Ammon's horn (tissue), 1 donor: ENCODE measurements around the gene SRSF8.
A peak's percentile ranks its signal among the peaks of the same experiment; 100 is the strongest.
"Not testable (repeated sequence)": the region's sequence is repeated elsewhere in the genome, so short reads cannot be mapped to it uniquely, and the experiment has no call there.

Experiments used
- DNase-seq: peaks from one replicate; pipeline ENCODE4 v3.0.0-alpha.2; 2016; ENCODE audit warnings: low spot score

Gene SRSF8

DNA sequence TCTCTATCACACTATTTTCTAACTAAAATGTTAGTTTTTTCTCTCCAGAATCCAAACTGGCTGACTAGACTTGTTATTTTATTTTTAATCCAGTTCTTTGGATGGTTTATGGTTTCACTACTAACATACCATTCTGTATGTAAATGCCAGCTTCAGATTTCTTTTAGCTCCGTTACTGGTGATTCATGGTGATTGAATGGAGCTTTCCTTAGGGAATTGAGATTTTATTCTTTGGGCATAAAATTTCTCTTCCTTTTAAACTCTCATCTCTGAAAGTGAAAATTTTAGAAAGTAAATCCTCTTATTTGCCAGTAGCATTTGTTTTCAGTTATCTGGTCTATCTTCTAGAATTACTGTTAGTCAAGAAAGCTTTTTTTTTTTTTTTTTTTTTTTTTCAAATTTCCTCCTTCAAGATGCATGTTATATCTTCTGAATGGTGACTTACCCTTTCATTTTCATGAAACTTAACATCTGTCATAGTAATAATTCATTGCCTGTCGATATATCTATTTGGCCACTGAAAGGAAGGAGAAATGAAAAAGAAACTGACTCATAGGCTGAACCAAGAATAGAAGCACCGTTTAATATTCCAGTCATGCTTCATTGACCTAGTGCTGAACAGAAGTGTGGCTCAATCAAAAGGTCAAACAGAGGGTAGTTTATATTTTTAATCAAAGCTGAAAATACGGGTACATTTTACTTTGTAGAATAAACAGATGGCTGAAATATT, 29.3 kb downstream of the SRSF8 start:
- DNase-seq, result no peak

DNA sequence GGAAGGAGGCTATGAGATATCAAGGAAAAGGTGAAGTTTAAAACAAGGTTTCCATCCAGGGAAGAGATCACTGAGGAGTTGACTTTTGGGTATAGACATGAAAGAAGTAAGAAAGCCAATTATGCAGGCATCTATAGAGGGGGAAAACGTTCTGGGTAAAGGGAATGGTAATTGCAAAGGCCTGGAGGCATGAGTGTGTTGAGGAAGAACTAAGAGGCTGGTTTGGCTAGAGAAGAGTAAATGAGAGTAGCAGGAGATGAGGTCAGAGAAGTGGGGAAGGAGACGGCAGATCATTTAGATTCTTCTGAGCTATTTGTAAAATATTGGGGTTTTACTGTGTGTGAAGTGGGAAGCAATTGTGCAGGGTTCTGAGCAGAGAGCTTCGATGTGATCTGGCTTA, 30.5 kb downstream of the SRSF8 start:
- DNase-seq, result no peak

DNA sequence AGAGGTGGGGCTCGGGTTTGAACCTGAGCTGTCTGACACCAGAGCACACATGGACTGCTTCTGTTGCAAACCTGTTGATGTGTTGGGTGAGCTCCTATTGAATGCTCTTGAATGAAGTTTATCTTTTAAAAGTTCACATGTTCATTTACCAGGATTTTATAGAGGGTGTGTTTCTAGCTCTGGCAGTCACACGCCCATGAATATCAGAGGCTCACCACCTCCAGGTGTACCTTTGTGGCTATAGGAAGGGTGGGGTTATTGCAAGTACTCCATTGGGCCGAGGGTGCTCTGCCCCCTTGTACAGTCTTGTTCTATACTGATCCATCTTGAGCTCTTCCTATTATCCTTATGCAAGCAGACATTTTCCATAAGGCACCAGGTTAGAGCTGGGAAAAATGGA, 32.1 kb downstream of the SRSF8 start:
- no peak for DNase-seq

DNA sequence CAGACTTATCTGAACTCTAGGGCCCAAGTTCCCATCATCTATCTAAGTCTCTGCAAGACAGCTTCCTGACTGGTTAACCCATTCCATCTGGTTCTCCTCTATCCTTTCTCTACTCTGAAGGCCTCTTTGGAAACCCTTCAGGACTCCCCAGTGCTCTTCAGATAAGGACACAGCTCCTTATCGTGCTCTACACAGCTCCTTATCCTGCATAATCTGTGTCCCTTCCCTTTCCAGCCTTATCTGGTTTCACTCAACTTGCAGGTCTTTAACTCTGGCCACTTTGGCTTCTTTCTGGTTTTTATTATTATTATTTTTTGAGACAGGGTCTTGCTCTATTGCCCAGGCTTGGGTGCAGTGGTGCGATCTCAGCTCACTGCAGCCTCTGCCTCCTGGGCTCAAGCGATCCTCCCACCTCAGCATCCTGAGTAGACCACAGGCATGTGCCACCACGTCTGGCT, 33.5 kb downstream of the SRSF8 start:
- DNase-seq, result no peak

DNA sequence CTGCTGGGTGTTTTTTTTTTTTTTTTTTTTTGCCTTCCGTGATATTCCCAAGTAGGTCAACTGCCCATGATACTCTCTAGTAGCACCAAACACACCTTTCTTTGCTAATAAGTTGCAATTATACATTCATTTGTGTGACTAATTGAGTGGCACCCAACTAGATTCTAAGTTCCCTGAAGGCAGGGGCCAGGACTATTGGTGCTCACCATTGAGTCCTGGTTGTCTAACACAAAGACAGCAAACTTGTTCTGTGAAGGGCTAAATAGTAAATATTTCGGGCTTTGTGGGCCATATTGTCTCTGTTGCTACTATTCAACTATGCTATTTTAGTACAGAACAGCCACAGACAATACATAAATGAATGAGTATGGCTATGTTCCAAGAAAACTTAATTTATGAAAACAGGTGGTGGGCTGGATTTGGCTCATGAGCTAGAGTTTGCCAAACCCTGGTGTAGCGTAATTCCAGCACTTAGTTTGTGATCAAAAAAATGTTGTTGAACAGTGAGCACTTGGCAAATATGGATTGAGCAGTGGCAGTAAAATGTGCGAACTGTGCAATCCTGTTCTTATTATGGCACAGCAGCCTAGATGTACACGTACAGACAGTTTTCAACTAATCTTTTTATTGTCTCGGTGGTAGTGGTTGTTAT, 34.3 kb downstream of the SRSF8 start:
- DNase-seq, result peak; percentile 60

DNA sequence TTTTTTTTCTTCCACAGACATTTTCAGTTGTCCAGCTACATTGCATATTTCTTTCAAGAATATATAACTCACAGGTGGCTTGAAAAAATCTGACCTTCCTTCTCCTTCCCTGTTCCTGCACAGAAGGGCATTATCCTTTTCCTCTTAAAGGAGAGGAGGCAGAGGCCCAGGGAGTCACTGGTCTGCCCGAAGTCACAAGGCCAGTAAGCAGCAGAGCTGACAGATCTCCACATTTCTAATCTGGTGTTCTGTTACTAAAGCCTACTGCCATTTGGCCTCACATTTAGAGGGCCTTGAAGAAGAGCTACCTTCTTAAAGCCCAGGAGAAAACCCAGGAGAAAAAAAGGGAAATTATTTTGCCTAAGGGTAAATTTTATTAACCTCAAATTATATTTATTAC, 35.2 kb downstream of the SRSF8 start:
- no peak for DNase-seq

DNA sequence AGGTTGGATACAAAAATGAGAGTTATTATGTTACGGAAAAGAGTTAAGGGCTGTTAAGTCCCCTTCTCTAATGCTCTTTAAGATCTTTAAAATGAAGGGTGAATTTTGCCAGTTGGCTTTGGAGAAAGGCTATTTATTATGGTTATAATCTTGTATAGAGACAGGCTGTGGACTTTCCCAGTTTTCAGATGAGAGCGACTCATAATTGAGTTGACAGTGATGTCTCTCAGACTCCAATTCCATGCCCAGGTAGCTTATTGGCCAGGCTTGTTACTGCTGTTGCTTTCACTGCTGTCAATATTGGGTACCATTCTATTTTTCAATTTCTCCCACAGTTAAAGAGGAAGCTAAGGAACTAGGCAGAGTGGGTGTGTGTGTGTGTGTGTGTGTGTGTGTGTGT, 36.0 kb downstream of the SRSF8 start:
- DNase-seq, result no peak

DNA sequence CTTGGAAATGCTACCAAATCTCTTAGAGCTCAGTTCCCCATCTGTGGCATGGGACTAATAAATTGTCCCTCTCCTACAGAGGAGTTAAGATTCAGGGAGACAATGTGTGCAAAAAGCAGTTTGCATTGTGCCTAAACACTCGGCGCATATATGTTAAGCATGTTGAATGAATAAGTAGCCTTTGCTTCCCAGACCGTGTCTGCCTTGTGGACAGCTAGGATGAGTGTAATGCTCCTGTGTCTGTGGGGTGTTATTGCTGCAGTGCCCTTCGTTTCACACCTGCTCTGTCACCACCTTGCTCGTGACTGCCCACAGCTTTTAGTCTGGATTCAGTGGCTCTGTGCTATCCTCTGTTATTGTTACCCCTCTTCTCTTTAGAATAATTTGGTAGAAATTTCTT, 37.0 kb downstream of the SRSF8 start:
- DNase-seq, result no peak

DNA sequence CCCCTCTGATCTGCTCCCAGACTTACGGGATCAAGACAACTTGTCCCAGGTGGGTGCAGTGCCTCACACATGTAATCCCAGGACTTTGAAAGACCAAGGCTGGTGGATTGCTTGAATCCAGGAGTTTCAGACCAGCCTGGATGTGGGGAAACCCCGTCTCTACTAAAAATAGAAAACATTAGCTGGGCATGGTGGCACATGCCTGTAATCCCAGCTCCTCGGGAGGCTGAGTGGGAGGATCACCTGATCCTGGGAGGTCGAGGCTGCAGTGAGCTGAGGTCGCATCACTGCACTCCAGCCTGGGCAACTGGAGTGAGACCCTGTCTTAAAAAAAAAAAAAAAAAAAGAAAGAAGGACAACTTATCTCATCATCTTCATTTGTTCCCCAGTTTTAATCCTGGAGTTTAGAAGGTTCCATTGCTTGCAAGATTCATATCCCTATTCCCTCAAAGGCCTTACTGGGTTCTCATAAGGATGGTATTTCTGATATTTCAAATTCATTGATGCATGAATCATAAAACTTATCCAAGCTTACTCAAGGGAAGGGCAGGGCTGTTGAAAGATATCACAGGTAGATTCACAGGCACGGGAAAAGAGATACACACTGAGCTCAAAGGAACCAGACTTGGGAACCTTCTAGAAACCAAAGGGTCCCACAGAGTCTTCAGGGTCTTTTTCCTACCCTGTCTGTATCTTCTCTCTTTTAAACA, 37.6 kb downstream of the SRSF8 start:
- no peak for DNase-seq

DNA sequence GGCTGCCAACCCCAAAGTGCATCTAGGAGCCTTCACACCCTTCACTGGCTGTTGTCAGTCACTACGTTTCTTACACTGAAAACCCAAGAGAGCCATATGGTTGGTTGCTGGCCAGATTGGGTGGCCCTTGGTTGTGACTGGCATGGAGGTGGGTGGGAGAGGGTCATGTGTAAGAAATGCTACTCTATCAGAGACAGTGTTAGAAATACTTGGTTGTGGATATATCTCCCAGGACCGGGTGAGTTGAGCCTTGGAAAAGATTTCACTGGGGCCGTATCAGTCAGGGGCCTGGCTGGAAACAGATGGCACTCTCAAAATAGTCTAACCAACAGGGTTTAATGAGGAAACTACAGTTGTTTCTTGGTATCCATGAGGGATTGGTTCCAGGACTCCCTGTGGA, 38.1 kb downstream of the SRSF8 start:
- DNase-seq, result no peak

DNA sequence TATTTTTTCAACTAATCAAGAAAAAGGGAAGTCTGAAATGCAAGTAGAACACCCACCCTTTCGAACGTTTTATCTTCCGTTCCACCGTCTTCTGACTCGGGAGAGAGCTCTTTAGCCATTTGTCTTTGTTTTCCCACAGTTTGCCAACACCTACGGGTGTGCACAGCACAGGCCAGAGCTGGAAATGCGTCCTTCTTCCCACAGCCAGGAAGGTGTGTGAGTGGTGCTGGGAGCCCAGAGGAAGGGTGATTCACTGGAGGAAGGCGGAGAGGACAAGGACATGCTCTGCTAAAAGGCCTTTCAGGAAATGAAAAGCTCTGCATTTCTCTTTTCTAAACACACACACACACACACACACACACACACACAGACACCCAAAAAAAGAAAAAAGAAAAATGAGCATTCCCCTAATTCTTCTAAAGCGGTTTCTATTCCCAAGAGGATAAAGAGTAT, 41.5 kb downstream of the SRSF8 start:
- DNase-seq, result no peak

DNA sequence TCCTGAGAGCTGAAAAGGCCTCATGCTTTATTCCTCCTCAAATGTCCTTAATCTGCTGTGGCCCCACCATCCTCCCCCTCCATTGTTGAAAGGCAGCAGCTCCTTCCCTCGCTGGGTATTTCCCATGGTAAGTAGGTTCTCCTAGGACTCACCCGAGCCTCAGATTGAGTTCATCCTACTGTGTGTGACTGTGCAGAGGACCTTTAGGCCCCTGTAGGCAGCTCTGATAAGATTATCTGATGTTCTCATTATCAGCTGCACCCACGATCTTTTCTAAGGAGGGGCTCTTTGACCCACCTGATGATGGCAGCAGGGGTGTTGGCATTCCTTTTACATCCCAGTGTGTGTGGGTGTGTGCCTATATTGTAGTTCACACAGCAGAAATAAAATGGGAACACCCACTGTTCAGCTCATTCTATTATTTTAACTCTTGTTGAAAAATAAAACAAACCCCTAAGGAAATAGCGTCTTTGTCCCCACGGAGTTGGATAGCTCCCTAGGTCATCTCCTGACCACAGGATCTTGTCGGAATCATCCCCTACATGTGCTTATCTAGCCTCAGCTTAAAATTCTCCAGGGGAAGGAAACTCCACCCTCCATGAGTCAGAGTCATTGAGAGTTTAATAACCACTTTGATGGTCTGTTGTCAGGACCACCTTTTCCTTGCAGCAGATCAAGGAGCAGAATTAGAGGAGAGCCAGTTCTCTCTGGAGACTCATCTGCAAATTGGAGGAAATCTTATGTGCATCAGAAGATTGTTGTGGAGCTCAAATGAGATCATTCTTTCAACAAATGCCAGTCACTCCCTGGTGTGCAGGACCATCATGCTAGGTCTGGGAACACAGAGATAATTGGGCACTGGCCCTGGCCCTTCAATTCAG, 42.2 kb downstream of the SRSF8 start:
- no peak for DNase-seq

DNA sequence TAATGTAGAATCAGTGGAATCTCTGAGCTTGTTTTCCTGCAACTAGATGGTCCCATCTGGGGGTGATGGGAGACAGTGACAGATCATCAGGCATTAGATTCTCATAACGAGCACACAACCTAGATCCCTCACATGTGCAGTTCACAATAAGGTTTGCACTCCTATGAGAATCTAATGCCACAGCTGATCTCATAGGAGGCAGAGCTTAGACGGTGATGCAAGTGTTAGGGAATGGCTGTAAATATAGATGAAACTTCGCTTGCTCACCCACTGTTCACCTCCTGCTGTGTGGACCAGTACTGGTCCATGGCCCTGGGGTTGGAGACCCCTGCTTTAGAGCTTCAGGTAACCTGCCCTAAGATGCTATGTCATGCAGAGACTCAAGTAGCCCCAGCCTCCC, 44.8 kb downstream of the SRSF8 start:
- not testable (repeated sequence) for DNase-seq

DNA sequence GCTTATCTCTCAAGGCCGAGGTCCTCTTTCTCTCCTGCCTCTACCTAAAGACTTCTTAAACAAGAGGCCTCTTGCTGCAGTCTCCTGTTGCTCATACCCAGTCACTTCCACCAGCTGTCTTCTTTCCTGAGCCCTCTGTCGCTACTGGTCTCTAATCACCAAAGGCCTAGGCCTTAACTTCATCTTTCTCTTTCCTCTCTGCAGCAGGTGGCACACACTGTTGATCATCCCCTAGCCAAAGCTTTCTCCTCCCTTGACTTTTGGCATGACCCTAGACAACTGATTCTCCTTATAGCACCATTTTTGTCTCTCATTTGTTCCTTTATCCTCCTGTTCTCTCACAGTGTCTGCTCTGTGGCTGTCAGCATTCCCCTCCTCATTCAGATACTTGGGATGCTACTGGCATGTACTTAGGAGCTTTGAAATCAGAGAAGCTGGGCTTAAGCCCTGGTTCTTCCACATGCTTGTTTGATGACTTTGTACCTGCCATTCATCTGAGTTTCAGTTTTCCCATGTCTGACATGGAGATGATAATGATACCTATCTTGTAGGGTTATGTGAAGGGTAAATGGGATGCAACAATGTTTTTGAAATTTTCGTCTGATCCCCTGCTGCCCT, 45.3 kb downstream of the SRSF8 start:
- no peak for DNase-seq

DNA sequence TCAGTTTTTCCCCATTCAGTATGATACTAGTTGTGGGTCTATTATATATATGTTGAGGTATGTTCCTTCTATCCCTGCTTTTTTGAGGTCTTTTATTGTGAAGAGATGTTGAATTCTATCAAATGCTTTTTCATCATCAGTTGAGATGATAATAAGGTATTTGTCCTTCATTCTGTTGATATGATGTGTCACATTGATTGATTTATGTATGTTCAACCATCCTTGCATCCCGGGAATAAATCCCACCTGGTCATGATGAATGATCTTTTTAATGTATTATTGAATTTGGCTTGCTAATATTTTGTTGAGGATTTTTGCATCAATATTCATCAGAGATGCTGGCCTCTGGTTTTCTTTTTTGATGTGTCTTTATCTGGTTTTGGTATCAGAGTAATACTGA, 48.9 kb downstream of the SRSF8 start:
- DNase-seq, result no peak

DNA sequence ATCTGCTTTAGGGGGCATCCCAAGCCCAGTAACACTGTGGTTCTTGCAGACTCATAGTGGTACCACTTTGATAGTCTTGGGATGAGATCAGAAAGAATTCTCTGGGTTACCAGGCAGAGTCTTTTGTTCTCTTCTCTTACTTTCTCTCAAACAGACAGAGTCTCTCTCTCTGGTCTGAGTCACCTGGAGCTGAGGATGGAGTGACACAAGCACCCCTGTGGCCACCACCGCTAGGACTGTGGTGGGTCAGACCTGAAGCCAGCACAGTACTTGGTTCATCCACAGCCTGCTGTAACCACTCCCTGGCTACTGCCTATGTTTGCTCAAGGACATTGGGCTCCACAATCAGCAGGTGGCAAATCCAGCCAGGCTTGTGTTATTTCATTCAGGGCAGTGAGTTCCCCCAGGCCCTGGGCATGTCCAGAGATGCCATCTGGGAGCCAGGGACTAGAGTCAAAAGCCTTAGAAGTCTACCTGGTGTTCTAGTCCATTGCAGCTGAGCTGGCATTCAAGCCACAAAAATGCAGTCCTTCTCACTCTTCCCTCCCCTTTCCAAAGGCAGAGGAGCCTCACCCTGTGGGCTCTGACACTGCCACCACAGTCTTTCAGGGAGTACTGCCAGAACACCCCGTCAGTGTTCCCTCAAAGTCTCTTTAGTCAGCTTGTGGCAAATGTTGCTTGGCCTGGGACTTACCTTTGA, 52.8 kb downstream of the SRSF8 start:
- DNase-seq, result no peak
